ENCODE results near the gene DCAF5.

The DCAF5 gene

DNA sequence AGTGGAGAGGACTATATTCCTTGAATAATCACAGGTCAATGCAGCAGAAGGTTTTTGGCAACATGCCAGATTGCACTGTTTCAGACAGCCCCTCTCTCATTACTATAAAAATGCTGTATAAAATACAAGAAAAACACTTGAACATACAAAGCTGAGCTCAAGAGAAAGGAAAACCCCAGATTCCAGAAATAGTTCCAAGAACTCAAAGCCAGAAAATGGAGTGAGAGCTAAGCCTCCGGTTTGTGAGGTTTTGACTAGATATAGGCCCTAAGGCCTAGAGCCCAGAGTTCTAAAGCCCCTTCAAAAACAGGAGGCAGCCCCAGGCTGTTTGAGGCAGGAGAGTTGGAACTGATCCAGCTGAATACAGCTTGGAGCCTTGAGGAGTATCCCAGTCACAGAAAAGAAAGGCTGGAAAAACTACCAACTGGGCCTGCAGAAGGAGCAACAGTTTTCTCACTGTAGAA, 144.5 kb downstream of the DCAF5 start:
- no peak for DNase-seq (ENCODE audit: low spot score)
- TF ChIP-seq, protein P1, sequence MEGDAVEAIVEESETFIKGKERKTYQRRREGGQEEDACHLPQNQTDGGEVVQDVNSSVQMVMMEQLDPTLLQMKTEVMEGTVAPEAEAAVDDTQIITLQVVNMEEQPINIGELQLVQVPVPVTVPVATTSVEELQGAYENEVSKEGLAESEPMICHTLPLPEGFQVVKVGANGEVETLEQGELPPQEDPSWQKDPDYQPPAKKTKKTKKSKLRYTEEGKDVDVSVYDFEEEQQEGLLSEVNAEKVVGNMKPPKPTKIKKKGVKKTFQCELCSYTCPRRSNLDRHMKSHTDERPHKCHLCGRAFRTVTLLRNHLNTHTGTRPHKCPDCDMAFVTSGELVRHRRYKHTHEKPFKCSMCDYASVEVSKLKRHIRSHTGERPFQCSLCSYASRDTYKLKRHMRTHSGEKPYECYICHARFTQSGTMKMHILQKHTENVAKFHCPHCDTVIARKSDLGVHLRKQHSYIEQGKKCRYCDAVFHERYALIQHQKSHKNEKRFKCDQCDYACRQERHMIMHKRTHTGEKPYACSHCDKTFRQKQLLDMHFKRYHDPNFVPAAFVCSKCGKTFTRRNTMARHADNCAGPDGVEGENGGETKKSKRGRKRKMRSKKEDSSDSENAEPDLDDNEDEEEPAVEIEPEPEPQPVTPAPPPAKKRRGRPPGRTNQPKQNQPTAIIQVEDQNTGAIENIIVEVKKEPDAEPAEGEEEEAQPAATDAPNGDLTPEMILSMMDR (IDR thresholded peaks at IDR 0.05; ENCODE audit: extremely low read depth, insufficient read depth, missing control alignments) = no peak
- in situ Hi-C loops (cut with MboI; ENCODE audit: low pct_unique_long_range_greater_than_20kb, low sequenced_read_pairs, unreplicated experiment) = no loop called here

DNA sequence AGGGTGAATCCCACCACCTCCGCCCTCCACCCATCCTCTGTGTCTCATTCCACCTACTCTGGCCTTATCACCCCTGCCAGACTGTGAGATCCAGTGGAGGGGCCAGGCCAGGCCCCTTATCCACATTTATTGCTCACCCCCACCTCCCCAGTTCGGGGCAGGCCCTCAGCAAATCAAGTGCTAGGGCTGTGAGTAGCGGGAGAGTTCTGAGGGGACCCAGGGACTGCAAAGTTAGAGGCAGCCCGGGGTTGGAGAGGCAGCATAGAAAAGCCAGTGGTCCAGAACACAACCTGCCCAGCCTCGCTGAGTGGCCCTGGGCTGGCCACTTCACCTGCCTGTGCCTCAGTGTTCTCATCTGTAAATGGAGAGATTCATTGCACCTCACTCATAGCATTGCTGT, 146.6 kb downstream of the DCAF5 start:
- in situ Hi-C loops (cut with MboI; ENCODE audit: low pct_unique_long_range_greater_than_20kb, low sequenced_read_pairs, unreplicated experiment) = no loop called here
- TF ChIP-seq, protein P1 (IDR thresholded peaks at IDR 0.05; ENCODE audit: extremely low read depth, insufficient read depth, missing control alignments) = no peak
- no peak for DNase-seq (ENCODE audit: low spot score)

DNA sequence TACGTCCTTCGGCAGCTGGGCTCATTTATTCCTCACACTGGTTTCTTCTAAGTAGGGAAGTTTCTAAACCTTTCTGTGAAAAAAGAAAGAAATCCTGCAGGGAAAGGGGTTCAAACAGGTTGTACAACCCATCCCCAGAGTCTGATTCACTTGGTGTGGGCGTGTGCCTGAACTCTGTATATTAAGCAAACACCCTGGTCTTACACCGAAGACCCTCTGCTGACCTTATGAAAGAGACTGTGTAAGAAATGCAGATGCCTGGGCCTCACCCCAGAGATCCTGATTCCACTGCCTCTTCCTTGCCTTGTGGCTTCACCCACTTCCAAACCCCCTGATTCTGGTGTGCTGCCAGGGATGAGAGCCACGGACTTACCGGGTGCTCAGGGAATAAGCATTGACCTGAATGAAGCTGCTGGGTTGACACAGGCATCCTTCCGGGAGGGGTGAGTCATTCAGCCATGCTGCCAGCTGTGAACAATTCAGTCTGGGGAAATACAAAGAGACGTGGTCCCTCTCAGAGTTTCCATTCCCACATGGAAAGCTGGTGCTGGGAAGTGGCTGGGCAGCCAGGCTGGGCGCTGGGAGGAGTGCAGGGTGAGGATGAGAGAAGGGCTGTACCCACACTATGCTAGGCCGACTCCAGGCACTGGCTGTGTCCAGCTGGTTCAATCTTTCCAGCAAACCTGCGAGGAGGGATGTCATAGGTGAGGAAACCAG, 147.3 kb downstream of the DCAF5 start:
- in situ Hi-C loops (cut with MboI; ENCODE audit: low pct_unique_long_range_greater_than_20kb, low sequenced_read_pairs, unreplicated experiment) = no loop called here
- DNase-seq (ENCODE audit: low spot score) = no peak

DNA sequence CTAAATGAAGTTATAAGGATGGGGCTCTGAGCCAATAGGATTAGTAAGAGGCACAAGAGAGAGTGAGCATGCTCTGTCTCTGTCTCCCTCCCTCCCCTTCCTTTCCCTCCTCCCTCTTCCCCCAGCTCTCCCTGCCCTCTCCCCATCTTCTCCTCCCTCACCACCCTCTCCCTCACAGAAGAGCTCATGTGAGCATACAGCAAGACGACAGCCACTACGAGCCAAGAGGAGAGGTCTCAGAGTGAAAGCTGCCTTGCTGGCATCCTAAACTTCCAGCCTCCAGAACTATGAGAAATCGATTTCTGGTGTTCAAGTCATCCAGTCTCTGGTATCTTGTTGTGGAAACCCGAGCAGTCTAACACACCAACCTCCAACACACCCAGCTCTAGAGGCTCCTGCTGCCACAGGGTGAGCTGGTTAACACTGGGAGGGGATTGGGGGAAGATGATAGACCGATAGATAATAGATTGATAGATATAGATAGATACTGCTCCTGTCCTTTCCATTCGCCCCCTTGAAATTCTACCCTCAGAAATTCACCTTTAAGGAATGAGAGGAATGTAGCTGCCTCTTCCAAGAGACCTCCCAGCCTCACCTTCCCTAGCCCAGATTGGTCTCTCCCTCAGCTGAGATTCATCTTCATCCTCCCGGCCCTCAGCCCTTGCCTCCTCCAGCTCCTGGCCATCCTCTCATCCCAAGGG, 148.0 kb downstream of the DCAF5 start:
- TF ChIP-seq, protein P1 (IDR thresholded peaks at IDR 0.05; ENCODE audit: extremely low read depth, insufficient read depth, missing control alignments) = no peak
- no peak for DNase-seq (ENCODE audit: low spot score)
- in situ Hi-C loops (cut with MboI; ENCODE audit: low pct_unique_long_range_greater_than_20kb, low sequenced_read_pairs, unreplicated experiment) = no loop called here

More for the DNA sequence above, 147.3 kb downstream of the DCAF5 start:
- TF ChIP-seq, protein P1 (IDR thresholded peaks at IDR 0.05; ENCODE audit: extremely low read depth, insufficient read depth, missing control alignments) = no peak

DNA sequence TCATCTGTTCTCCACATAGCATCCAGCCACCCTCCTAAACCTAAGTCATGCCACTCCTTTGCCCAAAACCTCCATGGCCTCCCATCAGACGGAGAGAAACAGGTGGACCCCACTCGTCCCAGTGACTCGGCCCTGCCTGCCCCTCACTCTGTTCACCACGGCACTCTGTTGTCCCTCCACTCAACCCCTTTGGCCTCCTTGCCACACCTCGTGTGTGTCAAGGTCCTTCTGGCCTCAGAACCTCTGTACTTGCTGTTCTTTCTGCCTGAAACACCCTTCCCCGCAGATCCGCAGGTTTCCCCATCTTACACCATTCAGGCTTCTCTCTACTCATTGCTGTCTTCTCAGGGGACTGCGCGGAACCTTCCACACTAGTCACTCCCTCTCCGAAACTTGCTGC, 149.3 kb downstream of the DCAF5 start:
- in situ Hi-C loops (cut with MboI; ENCODE audit: low pct_unique_long_range_greater_than_20kb, low sequenced_read_pairs, unreplicated experiment) = no loop called here
- DNase-seq (ENCODE audit: low spot score) = no peak
- TF ChIP-seq, protein P1 (IDR thresholded peaks at IDR 0.05; ENCODE audit: extremely low read depth, insufficient read depth, missing control alignments) = no peak

DNA sequence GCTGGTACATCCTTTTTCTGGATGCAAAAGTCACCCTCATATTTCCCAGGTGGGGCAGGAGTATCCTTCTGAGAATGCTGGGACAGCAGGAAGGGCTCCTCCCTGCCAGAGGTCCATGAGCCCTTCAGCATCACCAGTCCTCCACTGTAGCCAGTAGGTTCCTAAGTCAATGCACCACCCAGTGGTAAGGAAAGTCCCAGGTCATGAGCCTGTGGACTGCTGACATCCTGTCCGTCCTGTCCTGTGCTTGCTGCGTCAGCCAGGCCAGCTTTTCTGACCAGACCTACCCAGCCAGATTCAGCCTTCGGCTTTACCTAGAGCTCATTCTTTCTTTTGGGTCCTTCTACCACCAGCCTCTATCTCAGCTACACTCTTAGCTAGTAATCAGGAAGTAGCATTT, 150.8 kb downstream of the DCAF5 start:
- TF ChIP-seq, protein P1 (IDR thresholded peaks at IDR 0.05; ENCODE audit: extremely low read depth, insufficient read depth, missing control alignments) = no peak
- in situ Hi-C loops (cut with MboI; ENCODE audit: low pct_unique_long_range_greater_than_20kb, low sequenced_read_pairs, unreplicated experiment) = no loop called here
- DNase-seq (ENCODE audit: low spot score) = no peak
